ENCODE results near the gene AIFM2.
"Not testable (repeated sequence)": the region's sequence is repeated elsewhere in the genome, so short reads cannot be mapped to it uniquely, and the experiment has no call there.

The AIFM2 gene

GRCh38 chr10:70121281-70121949 is 11.2 kb downstream of the AIFM2 start:
- no peak for DNase-seq

- DNase-seq = no peak
Observed at GRCh38 chr10:70120417-70120816, 12.2 kb downstream of the AIFM2 start.

- DNase-seq = no peak
Observed at GRCh38 chr10:70119623-70120022, 13.0 kb downstream of the AIFM2 start.

GRCh38 chr10:70119197-70119596 is 13.4 kb downstream of the AIFM2 start:
- DNase-seq = no peak

- DNase-seq = no peak
Observed at GRCh38 chr10:70118196-70118595, 14.4 kb downstream of the AIFM2 start.

- DNase-seq = no peak
Observed at GRCh38 chr10:70117646-70118045, 15.0 kb downstream of the AIFM2 start.

GRCh38 chr10:70115948-70116682 is 16.5 kb downstream of the AIFM2 start:
- DNase-seq = peak; percentile 83

- DNase-seq = no peak
Observed at GRCh38 chr10:70114902-70115301, 17.7 kb downstream of the AIFM2 start.

GRCh38 chr10:70112071-70112470 is 20.6 kb downstream of the AIFM2 start:
- DNase-seq = no peak

GRCh38 chr10:70111496-70111895 is 21.1 kb downstream of the AIFM2 start:
- no peak for DNase-seq

- no peak for DNase-seq
Observed at GRCh38 chr10:70109064-70109729, 23.4 kb downstream of the AIFM2 start.

GRCh38 chr10:70106958-70107791 is 25.4 kb downstream of the AIFM2 start:
- no peak for DNase-seq

- DNase-seq = no peak
Observed at GRCh38 chr10:70101668-70102067, 31.0 kb downstream of the AIFM2 start.

- not testable (repeated sequence) for DNase-seq
Observed at GRCh38 chr10:70101068-70101562, 31.5 kb downstream of the AIFM2 start.

- no peak for DNase-seq
Observed at GRCh38 chr10:70098271-70098670, 34.4 kb downstream of the AIFM2 start.

GRCh38 chr10:70097459-70097858 is 35.2 kb downstream of the AIFM2 start:
- DNase-seq = no peak

GRCh38 chr10:70096705-70097420 is 35.8 kb downstream of the AIFM2 start:
- DNase-seq = no peak

- DNase-seq = no peak
Observed at GRCh38 chr10:70096016-70096704, 36.5 kb downstream of the AIFM2 start.

- DNase-seq = no peak
Observed at GRCh38 chr10:70094250-70094649, 38.4 kb downstream of the AIFM2 start.

GRCh38 chr10:70093335-70093944 is 39.2 kb downstream of the AIFM2 start:
- DNase-seq = no peak

- DNase-seq = no peak
Observed at GRCh38 chr10:70092389-70092718, 40.3 kb downstream of the AIFM2 start.

Measured in activated effector memory CD4-positive, alpha-beta T cell treated with anti-CD3 and anti-CD28 coated beads, Interleukin-2, amount 50 U/mL, for 16 hours (primary cell).